Measurements from ENCODE around the gene RPRD1B. TPM values are rescaled to one million over a fixed set of nuclear protein-coding genes. Genes with fewer than 3 reads are reported as not detected.
A peak's percentile ranks its signal among the peaks of the same experiment; 100 is the strongest.

Gene RPRD1B
- total RNA-seq, 2 donors from 2014 or later = 60.1 to 75.8 TPM

DNA sequence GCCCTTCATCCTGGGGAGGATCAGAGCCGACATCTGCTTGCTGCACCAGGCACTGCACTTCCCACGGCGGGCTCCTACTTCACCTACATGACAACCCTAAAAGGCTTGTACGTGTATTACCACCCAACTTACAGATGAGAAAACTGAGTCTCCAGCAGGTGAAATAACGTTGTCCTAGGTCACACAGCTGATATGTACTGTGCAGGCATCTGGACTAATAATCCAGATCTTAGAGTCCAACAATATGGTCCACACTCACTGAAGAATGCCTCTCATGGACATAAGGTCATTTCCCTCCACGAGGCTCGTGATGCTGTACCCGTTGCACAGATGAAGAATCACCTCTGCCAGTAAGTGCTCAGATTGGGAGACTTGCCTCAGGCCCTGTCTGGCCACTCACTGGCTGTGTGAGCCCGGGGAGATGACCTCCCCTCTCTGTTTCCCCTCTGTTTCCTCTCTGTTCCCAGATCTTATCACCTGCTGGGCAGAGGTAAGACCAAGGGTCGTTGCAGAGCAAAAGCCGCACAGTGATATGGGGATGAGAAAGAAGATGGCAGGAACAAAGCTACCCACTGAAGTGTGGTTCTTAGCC lies 99.5 kb downstream of the RPRD1B start:
- Histone ChIP-seq H3K27ac (no peak overlapping the region), H3K9me3 (no peaks in the 10 kb centered on the region), H3K4me1 (peaks cover 0 to 51% of the 10 kb centered on the region in 2 donors), H3K4me3 (no peak overlapping the region), H3K36me3 (peaks cover 77% of the 10 kb centered on the region), H3K27me3 (no peaks in the 10 kb centered on the region)
- no peak for DNase-seq (ENCODE audit: low spot score)
- no peak for TF ChIP-seq CTCF (IDR thresholded peaks at IDR 0.05)

GRCh38 chr20:38133680-38134426 lies 100.3 kb downstream of the RPRD1B start:
- H3K27me3 ChIP-seq = no peaks in the 10 kb centered on the region
- TF ChIP-seq CTCF (IDR thresholded peaks at IDR 0.05) = no peak
- H3K4me3 ChIP-seq = no peak overlapping the region
- H3K4me1 ChIP-seq = peaks cover 0 to 46% of the 10 kb centered on the region in 2 donors
- peak overlapping the region; percentile 60 to 77 for H3K27ac ChIP-seq
- H3K9me3 ChIP-seq = no peaks in the 10 kb centered on the region
- H3K36me3 ChIP-seq = peaks cover 85% of the 10 kb centered on the region
- no peak for DNase-seq (ENCODE audit: low spot score)

DNA sequence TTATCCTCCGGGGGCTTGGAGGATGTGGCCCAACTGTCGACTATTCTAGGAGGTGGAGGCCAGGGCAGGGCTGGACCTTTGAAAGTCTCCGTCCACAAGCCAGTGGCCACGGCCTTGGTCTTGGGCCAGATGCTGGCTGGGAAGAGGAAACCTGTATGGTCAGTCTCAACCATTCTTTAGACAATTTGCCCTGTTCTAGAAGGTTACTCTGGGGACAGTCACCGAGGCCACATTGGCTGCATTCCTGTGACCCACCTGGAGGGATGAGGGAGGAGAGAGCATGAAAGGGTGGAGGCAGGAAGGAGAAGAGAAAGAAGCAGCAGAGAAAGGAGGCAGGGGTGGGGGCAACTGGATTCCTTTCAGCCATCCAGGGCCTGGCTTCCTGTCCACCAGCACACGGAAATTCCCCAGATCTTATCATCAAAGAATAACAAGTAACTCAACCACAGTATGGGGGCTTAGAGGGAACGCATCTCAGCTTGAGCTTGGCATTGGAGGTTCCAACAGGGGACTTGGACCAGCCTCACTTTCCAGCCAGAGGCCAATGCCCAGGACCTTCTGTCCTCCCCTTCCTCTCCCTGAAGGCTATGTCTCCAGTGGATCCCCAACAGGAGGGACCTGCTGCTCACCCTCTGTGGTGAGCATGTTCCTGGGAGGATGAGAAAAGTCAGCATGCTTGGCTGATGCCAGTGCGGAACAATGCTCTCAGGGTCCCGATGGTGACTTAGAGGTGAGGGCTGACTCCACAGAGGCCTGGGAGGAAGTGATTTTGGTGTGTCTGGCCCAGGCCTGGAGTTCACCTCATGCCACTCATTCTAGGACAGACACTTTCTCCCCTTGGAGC lies 101.1 kb downstream of the RPRD1B start:
- DNase-seq (ENCODE audit: low spot score) = no peak
- Histone ChIP-seq H3K4me1 (peaks cover 0 to 46% of the 10 kb centered on the region in 2 donors), H3K36me3 (peaks cover 88% of the 10 kb centered on the region), H3K27me3 (no peaks in the 10 kb centered on the region), H3K27ac (peak overlapping the region; percentile 60 to 77), H3K9me3 (no peaks in the 10 kb centered on the region), H3K4me3 (no peak overlapping the region)
- no peak for TF ChIP-seq CTCF (IDR thresholded peaks at IDR 0.05)

DNA sequence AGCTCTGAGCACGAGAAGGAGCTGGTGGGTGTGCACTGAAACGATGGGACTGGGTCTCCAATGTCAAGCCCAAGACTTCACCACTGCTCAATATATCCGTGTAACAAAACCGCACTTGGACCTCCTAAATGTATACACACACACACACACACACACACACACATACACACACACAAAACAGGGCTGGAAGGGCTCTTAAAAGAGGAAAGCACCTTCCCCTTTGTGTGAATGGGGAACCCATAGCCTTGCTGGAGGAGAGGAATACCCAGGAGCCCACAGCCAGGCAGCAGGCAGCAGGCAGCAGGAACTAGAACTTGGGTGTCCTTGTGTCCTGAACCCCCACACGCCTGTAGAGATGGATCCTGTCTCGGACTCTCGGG lies 101.7 kb downstream of the RPRD1B start:
- Histone ChIP-seq H3K27me3 (no peaks in the 10 kb centered on the region), H3K36me3 (peaks cover 88% of the 10 kb centered on the region), H3K4me1 (peaks cover 0 to 46% of the 10 kb centered on the region in 2 donors), H3K27ac (peak overlapping the region; percentile 60 to 77), H3K4me3 (no peak overlapping the region), H3K9me3 (no peaks in the 10 kb centered on the region)
- no peak for TF ChIP-seq CTCF (IDR thresholded peaks at IDR 0.05)
- DNase-seq (ENCODE audit: low spot score) = no peak

GRCh38 chr20:38135651-38136420 lies 102.3 kb downstream of the RPRD1B start:
- H3K36me3 ChIP-seq = peaks cover 88% of the 10 kb centered on the region
- no peak for DNase-seq (ENCODE audit: low spot score)
- no peak overlapping the region for H3K4me3 ChIP-seq
- no peaks in the 10 kb centered on the region for H3K27me3 ChIP-seq
- H3K4me1 ChIP-seq = peaks cover 0 to 46% of the 10 kb centered on the region in 2 donors
- peak overlapping the region; percentile 60 to 77 for H3K27ac ChIP-seq
- no peak for TF ChIP-seq CTCF (IDR thresholded peaks at IDR 0.05)
- H3K9me3 ChIP-seq = no peaks in the 10 kb centered on the region
